HAP-1 (cell line): ENCODE measurements around the gene CD44.

Source experiments
- DNase-seq, 2 experiments: peaks; one replicate each; pipeline ENCODE4 v3.0.0-alpha.2; 2016 to 2020; ENCODE audit warnings: low spot score in 2 of 2
- H3K27me3 ChIP-seq: fragments of 250-450 bp; sonication (Bioruptor Pico); 2 replicates; pipeline ENCODE4 v1.5.1; 2020; ENCODE audit warnings: low read depth, mild to moderate bottlenecking, moderate library complexity
- H3K36me3 ChIP-seq: fragments of 250-450 bp; sonication (Bioruptor Pico); replicated peaks from 2 replicates; pipeline ENCODE4 v1.5.1; 2020; ENCODE audit warnings: mild to moderate bottlenecking
- H3K4me1 ChIP-seq: fragments of 250-450 bp; sonication (Bioruptor Pico); 2 replicates; pipeline ENCODE4 v1.5.1; 2020; ENCODE audit warnings: mild to moderate bottlenecking
- H3K4me3 ChIP-seq: fragments of 250-450 bp; sonication (Bioruptor Pico); 2 replicates; pipeline ENCODE4 v1.5.1; 2020; ENCODE audit warnings: mild to moderate bottlenecking, moderate library complexity
- H3K9me3 ChIP-seq: fragments of 250-450 bp; sonication (Bioruptor Pico); 2 replicates; pipeline ENCODE4 v1.5.1; 2020; ENCODE audit warnings: mild to moderate bottlenecking, moderate library complexity
- in situ Hi-C: fragments of 300-500 bp; cut with MboI; formaldehyde crosslinking; loops from 3 replicates; pipeline ENCODE4 v1.14.3; 2020; ENCODE audit warnings: low sequenced_read_pairs, inconsistent platforms, mixed read lengths

CD44 gene

DNA sequence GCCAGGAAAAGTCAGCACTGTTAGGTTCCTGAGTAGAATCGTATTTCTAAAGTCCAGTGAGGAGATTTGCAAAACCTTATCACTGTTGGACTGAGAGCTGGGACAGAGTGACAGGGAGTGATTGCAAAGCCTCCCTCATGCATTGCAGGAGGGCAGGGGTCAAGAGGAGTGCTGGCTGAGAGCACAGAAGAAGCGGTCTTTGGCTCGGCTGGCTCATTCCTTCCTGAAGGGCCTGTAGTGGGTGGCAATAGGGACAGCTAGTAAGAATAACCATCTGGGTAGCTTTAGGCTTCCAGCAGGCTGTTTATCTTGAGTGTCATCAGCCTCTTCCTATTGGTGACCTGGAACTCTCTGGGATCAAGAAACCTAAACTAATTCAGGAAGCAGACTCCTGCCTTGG lies 53.4 kb downstream of the CD44 start:
- Histone ChIP-seq H3K27me3 (no peaks in the 10 kb centered on the region), H3K4me3 (no peak overlapping the region), H3K4me1 (no peaks in the 10 kb centered on the region), H3K36me3 (no peaks in the 10 kb centered on the region), H3K9me3 (no peaks in the 10 kb centered on the region)
- in situ Hi-C loops = no loop called here
- no peak for DNase-seq

DNA sequence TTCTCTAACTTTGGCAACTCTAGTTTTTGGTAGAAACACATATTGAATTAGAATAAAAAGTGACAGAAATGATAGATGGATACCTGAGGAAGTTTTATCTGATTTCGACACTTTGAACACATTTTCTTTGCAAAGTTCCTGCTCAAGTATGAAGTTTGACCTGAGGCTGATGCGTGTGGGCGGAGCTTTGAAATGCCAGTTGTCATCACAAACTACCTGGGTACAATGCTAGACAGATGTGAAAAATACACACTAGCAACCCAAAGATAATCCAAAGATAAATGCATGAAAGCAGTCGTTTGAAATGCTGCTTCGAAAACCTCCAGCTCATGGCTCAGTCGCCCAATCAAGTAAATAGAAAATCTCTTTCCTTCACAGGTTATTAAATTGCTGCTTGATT lies 54.8 kb downstream of the CD44 start:
- Histone ChIP-seq H3K4me1 (no peaks in the 10 kb centered on the region), H3K9me3 (no peaks in the 10 kb centered on the region), H3K36me3 (no peaks in the 10 kb centered on the region), H3K4me3 (no peak overlapping the region), H3K27me3 (no peaks in the 10 kb centered on the region)
- DNase-seq = no peak
- in situ Hi-C loops = no loop called here

DNA sequence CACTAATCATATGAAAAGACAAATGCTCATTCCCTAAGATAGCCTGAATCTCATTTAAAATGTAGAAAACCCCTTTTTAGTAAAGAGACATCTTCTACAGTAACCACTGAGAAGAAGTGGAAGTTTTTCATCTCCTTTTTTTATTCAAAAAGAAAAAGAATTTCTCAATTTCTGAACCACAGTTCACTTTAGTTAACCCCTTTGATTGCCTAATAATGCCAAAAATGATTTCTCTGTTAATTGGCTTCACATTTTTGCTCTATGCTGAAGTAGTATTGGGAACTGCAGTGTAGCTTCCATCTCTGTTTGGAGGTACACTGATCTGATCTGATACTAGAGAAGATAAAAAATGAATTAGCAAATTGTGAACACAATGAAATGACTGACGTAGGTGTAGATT lies 58.3 kb downstream of the CD44 start:
- H3K27me3 ChIP-seq = no peaks in the 10 kb centered on the region
- H3K4me3 ChIP-seq = no peak overlapping the region
- no peaks in the 10 kb centered on the region for H3K4me1 ChIP-seq
- in situ Hi-C loops = no loop called here
- no peak for DNase-seq
- H3K9me3 ChIP-seq = no peaks in the 10 kb centered on the region
- H3K36me3 ChIP-seq = no peaks in the 10 kb centered on the region

DNA sequence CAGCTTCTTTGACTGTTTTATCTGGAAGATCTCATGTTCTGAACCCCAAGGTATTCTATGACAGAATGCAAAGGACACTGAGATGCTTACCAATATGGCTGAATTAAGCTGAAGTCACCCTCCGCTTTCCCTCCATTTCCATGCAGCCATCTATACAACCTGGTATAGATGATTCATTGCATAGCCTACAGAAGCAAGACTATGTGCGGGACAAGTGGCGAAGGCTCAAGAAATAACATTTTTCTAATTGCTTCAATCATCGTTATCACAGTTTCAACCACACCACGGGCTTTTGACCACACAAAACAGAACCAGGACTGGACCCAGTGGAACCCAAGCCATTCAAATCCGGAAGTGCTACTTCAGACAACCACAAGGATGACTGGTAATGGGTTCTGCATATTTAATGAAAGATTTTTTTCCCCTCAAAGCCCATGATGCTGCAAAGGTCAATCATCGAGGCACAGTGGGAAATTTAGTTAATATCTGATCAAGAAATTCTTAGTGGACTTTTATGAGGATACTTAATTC lies 61.9 kb downstream of the CD44 start:
- no peaks in the 10 kb centered on the region for H3K9me3 ChIP-seq
- H3K36me3 ChIP-seq = no peaks in the 10 kb centered on the region
- no peaks in the 10 kb centered on the region for H3K4me1 ChIP-seq
- no peaks in the 10 kb centered on the region for H3K27me3 ChIP-seq
- H3K4me3 ChIP-seq = no peak overlapping the region
- no peak for DNase-seq
- in situ Hi-C loops = no loop called here

DNA sequence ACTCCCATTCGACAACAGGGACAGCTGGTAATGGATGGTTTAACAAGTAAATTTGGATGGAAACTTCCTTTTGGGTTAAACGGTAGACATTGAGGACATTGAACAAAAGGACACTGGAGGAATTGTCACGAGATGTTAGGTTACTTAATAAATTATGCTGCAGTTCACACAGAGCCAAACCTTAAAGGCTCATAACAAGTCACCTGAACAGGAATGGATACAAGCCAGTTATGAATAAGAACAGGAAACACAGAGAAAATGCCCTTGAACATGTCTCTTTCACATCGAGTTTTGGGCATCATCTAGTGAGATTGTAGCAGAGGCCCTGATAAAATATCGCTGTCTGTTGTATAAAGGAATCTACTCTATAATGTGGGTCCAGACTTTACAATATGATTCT lies 65.6 kb downstream of the CD44 start:
- H3K4me1 ChIP-seq = no peaks in the 10 kb centered on the region
- H3K27me3 ChIP-seq = no peaks in the 10 kb centered on the region
- H3K4me3 ChIP-seq = no peak overlapping the region
- H3K36me3 ChIP-seq = no peaks in the 10 kb centered on the region
- in situ Hi-C loops = no loop called here
- no peaks in the 10 kb centered on the region for H3K9me3 ChIP-seq
- DNase-seq = no peak

DNA sequence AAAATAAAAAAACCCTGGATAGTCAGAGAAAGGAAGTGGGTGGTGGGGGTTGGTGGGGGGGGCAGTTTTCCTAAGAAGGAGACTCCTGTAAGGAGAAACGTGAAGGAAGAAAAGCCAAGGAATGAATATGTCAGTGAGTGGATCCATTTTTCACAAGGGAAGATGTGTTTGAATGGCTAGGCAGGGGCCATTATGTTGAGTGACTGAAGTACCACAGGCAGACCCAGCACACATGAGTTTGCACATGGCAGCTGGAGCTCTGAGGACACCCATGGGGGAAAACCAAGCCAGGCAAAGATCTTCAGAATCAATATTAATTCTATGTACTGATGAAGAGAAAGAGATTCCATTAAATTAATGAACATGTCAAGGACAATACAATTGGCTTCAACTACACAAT lies 67.6 kb downstream of the CD44 start:
- Histone ChIP-seq H3K4me1 (no peaks in the 10 kb centered on the region), H3K27me3 (no peaks in the 10 kb centered on the region), H3K36me3 (no peaks in the 10 kb centered on the region), H3K4me3 (no peak overlapping the region), H3K9me3 (no peaks in the 10 kb centered on the region)
- no peak for DNase-seq
- in situ Hi-C loops = no loop called here

DNA sequence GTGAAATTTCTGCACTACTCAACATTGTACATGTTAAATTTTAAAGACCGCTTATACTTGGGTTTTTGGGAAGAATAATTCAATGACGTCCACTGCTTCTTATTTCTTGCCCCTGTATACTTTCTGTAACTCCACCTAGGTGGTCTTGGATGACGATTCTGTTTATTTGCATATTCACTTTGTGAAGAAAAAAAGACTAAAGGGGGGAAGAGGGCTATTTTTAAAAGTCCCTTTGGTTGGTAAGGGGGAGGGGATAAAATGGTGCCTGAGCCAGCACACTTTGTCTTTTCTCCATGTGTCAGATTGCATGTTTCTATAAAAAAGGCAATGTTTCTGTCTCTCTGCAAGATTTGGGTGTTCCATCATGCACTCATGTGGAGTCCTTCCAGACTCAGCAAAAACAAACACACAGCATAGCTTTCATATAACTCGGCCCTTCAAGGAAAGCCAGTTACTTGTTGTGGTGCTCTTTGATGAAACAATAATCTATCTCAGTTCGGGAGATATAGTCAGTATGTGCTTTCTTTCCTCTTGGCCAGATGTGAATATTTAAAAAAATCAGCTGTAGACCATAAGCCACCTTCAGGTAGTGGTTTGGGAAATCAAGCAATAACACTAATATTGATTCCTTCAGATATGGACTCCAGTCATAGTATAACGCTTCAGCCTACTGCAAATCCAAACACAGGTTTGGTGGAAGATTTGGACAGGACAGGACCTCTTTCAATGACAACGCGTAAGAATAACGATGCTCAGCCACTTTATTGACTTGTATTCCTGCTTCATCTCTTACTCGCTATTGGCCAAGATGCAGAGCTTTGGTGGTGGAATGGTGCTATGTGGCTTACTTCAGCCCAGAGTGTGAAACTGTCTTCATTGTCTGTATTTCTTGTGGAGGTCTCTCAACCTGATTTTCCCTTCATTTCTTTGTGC lies 68.8 kb downstream of the CD44 start:
- in situ Hi-C loops = no loop called here
- no peaks in the 10 kb centered on the region for H3K36me3 ChIP-seq
- DNase-seq = no peak
- H3K27me3 ChIP-seq = no peaks in the 10 kb centered on the region
- H3K9me3 ChIP-seq = no peaks in the 10 kb centered on the region
- no peak overlapping the region for H3K4me3 ChIP-seq
- no peaks in the 10 kb centered on the region for H3K4me1 ChIP-seq

DNA sequence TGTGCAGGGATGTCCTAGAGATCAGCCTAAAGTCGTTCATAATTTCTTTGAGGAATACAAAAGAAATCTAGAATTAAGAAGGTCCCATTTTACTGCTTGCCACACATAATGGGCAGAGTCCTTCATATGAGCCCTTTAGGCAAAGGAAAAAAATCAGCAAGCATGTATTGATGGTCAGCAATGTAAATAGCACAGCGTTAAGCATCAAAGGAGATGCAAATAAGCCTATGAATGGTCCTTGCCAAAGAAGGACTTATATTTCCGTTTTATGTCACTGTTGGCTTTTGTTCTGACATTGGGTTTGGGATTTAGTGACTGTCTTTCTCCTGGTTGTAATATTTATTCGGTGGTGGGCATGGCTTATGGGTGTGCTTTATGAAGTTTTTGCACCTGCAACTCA lies 69.8 kb downstream of the CD44 start:
- DNase-seq = no peak
- Histone ChIP-seq H3K27me3 (no peaks in the 10 kb centered on the region), H3K4me3 (no peak overlapping the region), H3K36me3 (no peaks in the 10 kb centered on the region), H3K4me1 (no peaks in the 10 kb centered on the region), H3K9me3 (no peaks in the 10 kb centered on the region)
- in situ Hi-C loops = no loop called here

DNA sequence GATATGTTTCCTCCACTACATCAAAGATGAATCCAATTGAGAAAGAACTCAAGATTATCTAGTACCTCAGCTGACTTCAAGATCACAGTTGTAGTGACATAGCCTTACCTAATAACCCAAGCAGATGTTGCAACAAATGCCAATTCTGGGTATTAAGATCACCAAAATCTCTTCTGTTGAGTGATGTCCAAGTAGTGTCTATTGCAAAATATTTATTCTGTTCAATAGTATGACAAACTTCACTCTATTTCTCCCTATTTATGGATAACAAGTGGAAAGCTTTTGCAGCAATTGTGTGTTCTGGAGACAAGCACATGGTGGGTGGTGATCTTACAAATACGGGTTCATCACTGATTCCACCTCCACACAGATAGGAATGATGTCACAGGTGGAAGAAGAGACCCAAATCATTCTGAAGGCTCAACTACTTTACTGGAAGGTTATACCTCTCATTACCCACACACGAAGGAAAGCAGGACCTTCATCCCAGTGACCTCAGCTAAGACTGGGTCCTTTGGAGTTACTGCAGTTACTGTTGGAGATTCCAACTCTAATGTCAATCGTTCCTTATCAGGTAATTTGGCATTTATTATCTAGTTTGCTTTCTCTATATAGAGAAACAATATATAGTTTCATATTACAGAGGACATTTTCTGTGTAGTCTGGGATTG lies 72.0 kb downstream of the CD44 start:
- in situ Hi-C loops = no loop called here
- Histone ChIP-seq H3K4me3 (no peak overlapping the region), H3K9me3 (no peaks in the 10 kb centered on the region), H3K27me3 (no peaks in the 10 kb centered on the region), H3K4me1 (peaks cover 3% of the 10 kb centered on the region; the same call in 1 of the 2 replicates), H3K36me3 (no peaks in the 10 kb centered on the region)
- DNase-seq = no peak

DNA sequence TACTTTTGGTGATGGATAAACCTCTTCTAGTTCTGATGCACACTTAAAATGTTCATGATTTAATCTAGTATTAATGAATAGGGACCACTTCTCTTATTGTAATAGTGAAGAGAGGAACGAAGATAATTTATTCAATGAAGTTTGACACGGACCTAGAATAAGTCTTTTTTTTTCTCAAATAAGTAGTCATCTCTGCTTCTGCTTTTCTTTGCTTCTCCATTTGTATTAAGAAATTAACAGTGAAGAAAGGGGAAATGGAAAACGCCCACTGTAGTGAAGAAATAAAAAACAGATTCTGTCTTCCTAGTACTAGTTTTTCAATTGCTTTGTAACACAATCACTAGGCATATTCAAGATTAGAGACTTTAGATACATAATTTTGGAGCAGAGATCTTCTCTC lies 73.0 kb downstream of the CD44 start:
- H3K4me3 ChIP-seq = no peak overlapping the region
- in situ Hi-C loops = no loop called here
- peaks cover 10% of the 10 kb centered on the region for H3K4me1 ChIP-seq
- no peaks in the 10 kb centered on the region for H3K27me3 ChIP-seq
- DNase-seq = no peak
- H3K36me3 ChIP-seq = no peaks in the 10 kb centered on the region
- H3K9me3 ChIP-seq = no peaks in the 10 kb centered on the region

DNA sequence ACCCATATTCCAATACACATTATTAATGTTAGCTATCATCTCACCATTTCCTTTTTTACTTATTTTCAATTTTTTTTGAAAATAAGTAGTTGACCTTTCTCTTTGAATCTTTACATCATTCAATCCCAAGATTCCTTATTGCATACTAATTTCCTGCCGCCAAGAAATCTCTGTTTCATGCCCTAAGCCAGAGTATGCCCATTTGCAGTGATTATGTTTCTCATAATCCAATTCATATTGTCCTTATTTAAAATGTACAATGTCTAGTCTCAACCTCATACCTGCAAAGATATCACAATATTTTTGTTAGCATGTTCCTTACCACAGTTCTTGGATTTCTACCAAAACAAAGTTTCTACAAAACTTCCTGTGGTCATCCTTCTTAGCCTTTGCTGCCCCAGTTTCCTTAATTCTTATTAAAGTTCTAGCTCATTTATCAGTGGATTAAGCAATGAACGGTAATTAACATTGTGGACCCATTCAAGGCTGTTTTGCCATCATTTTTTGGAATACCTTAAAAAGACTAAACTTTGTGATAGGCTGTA lies 75.3 kb downstream of the CD44 start:
- Histone ChIP-seq H3K9me3 (no peaks in the 10 kb centered on the region), H3K4me1 (peaks cover 10% of the 10 kb centered on the region), H3K36me3 (no peaks in the 10 kb centered on the region), H3K4me3 (no peak overlapping the region), H3K27me3 (no peaks in the 10 kb centered on the region)
- in situ Hi-C loops = no loop called here
- DNase-seq = no peak

DNA sequence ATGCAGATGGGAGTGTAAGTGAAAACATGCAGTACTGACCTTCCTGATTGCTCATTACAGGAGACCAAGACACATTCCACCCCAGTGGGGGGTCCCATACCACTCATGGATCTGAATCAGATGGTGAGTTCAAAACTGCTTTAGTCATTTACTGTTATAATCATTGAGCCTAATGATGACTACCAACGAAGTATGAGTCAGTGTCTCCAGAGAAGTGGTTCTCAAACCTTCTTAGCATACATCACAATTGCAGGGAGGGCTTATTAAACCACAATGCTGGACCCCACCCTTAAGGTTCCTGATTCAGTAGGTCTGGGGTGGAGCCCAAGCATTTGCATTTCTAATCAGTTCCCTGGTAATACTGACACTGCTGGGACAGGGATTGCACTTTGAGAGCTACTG lies 75.8 kb downstream of the CD44 start:
- peak in 1 of 2 experiments; percentile 24 for DNase-seq
- Histone ChIP-seq H3K4me3 (no peak overlapping the region), H3K4me1 (peaks cover 10% of the 10 kb centered on the region), H3K36me3 (no peaks in the 10 kb centered on the region), H3K27me3 (no peaks in the 10 kb centered on the region), H3K9me3 (no peaks in the 10 kb centered on the region)
- in situ Hi-C loops = no loop called here

DNA sequence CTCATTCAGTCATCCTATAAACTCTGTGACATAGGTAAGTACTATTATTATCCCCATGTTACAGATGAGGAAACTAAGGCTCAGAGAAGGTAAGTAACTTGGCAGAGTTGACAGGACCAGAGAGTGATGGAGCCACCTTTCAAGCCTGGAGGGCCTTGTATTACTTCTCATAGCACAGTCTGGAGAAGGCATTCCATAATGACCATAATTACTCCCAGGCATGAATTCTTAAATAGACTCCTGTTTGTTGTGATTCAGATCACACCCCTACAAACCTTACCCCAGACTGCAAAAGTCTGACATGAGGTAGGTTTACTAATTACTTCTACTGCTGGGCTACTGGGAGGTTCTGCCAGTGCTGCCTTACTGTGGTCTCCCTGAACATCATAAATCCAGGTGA lies 77.0 kb downstream of the CD44 start:
- Histone ChIP-seq H3K4me3 (no peak overlapping the region), H3K4me1 (peaks cover 10% of the 10 kb centered on the region), H3K9me3 (no peaks in the 10 kb centered on the region), H3K36me3 (no peaks in the 10 kb centered on the region), H3K27me3 (no peaks in the 10 kb centered on the region)
- no peak for DNase-seq
- in situ Hi-C loops = no loop called here
